ENCODE data around the gene NELL2.

Gene NELL2

DNA sequence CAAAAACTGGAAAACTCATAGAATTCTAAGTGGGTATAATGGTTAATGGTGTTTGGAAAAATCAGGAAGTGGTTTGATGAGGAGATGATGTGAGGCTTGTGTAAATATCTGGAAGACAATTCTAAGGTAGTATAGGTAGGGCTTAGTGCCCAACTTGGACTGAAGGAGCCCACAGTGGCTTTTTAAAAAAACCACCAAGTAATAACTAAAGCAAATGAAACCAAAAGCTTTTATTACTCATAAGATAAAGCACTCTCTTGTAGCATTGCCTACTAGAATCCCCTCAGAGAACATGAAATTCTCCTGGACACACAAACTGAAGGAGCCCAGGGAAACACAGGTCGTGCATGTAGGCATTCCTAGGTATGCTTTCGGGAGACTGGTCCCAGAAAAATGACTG, 324.5 kb downstream of the NELL2 start:
- TF ChIP-seq, protein P1, sequence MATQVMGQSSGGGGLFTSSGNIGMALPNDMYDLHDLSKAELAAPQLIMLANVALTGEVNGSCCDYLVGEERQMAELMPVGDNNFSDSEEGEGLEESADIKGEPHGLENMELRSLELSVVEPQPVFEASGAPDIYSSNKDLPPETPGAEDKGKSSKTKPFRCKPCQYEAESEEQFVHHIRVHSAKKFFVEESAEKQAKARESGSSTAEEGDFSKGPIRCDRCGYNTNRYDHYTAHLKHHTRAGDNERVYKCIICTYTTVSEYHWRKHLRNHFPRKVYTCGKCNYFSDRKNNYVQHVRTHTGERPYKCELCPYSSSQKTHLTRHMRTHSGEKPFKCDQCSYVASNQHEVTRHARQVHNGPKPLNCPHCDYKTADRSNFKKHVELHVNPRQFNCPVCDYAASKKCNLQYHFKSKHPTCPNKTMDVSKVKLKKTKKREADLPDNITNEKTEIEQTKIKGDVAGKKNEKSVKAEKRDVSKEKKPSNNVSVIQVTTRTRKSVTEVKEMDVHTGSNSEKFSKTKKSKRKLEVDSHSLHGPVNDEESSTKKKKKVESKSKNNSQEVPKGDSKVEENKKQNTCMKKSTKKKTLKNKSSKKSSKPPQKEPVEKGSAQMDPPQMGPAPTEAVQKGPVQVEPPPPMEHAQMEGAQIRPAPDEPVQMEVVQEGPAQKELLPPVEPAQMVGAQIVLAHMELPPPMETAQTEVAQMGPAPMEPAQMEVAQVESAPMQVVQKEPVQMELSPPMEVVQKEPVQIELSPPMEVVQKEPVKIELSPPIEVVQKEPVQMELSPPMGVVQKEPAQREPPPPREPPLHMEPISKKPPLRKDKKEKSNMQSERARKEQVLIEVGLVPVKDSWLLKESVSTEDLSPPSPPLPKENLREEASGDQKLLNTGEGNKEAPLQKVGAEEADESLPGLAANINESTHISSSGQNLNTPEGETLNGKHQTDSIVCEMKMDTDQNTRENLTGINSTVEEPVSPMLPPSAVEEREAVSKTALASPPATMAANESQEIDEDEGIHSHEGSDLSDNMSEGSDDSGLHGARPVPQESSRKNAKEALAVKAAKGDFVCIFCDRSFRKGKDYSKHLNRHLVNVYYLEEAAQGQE (IDR thresholded peaks at IDR 0.05; ENCODE audit: insufficient replicate concordance, low read depth), result no peak
- TF ChIP-seq, protein P2, sequence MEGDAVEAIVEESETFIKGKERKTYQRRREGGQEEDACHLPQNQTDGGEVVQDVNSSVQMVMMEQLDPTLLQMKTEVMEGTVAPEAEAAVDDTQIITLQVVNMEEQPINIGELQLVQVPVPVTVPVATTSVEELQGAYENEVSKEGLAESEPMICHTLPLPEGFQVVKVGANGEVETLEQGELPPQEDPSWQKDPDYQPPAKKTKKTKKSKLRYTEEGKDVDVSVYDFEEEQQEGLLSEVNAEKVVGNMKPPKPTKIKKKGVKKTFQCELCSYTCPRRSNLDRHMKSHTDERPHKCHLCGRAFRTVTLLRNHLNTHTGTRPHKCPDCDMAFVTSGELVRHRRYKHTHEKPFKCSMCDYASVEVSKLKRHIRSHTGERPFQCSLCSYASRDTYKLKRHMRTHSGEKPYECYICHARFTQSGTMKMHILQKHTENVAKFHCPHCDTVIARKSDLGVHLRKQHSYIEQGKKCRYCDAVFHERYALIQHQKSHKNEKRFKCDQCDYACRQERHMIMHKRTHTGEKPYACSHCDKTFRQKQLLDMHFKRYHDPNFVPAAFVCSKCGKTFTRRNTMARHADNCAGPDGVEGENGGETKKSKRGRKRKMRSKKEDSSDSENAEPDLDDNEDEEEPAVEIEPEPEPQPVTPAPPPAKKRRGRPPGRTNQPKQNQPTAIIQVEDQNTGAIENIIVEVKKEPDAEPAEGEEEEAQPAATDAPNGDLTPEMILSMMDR (IDR thresholded peaks at IDR 0.05; ENCODE audit: insufficient read depth, low read length), result no peak
- no peak for TF ChIP-seq GABPA (IDR thresholded peaks at IDR 0.05; ENCODE audit: low read depth)
- no peak for TF ChIP-seq POLR2AphosphoS5 (IDR thresholded peaks at IDR 0.05; ENCODE audit: low read depth)
- TF ChIP-seq SPI1 (IDR thresholded peaks at IDR 0.05; ENCODE audit: borderline replicate concordance, low read depth), result no peak
- DNase-seq (ENCODE audit: low read depth in 1 of 2, low spot score in 1 of 2), result no peak
- Histone ChIP-seq H3K27me3 (ENCODE audit: insufficient read depth, poor library complexity, severe bottlenecking) (no peaks in the 10 kb centered on the region), H3K4me3 (replicated peaks; ENCODE audit: insufficient read depth, low read length) (no peak overlapping the region), H3K27ac (replicated peaks) (no peak overlapping the region)

DNA sequence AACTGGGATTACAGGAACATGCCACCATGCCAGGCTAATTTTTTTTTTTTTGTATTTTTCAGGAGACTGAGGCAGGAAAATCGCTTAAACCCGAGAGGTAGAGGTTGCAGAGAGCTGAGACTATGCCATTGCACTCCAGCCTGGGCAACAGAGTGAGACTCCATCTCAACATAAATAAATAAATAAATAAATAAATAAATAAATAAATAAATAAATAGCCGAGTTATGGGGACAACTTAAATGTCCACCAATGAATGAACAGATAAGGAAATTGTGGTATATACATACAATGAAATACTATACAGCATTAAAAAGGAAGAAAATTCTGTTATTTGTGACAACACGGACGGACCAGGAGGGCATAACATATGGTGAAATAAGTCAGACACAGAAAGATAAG, 325.7 kb downstream of the NELL2 start:
- Histone ChIP-seq H3K27me3 (ENCODE audit: insufficient read depth, poor library complexity, severe bottlenecking) (no peaks in the 10 kb centered on the region), H3K4me3 (replicated peaks; ENCODE audit: insufficient read depth, low read length) (no peak overlapping the region), H3K27ac (replicated peaks) (no peak overlapping the region)
- no peak for DNase-seq (ENCODE audit: low read depth in 1 of 2, low spot score in 1 of 2)
- no peak for TF ChIP-seq POLR2AphosphoS5 (IDR thresholded peaks at IDR 0.05; ENCODE audit: low read depth)
- no peak for TF ChIP-seq SPI1 (IDR thresholded peaks at IDR 0.05; ENCODE audit: borderline replicate concordance, low read depth)
- no peak for TF ChIP-seq GABPA (IDR thresholded peaks at IDR 0.05; ENCODE audit: low read depth)
- TF ChIP-seq, protein P2 (IDR thresholded peaks at IDR 0.05; ENCODE audit: insufficient read depth, low read length), result no peak
- TF ChIP-seq, protein P1 (IDR thresholded peaks at IDR 0.05; ENCODE audit: insufficient replicate concordance, low read depth), result no peak

DNA sequence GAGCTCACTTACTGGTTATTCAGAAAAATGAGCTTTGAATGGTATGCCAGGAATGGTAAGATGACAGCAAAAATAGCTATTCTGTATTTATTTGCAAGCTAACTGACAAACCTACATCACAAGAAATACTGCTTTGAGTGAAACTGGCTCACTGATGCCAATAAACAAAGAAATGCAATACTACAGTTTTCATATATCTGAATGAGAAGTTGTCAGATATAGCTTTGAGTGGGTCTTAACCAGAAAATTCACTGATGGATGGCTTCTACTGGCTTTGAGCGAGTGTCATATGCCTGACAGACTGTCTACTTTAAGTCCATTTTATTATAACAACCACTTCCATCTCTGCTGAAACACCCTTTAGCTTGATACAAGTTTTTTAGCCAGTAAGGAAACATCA, 330.1 kb downstream of the NELL2 start:
- Histone ChIP-seq H3K27ac (replicated peaks) (no peak overlapping the region), H3K27me3 (ENCODE audit: insufficient read depth, poor library complexity, severe bottlenecking) (no peaks in the 10 kb centered on the region), H3K4me3 (replicated peaks; ENCODE audit: insufficient read depth, low read length) (no peak overlapping the region)
- no peak for TF ChIP-seq SPI1 (IDR thresholded peaks at IDR 0.05; ENCODE audit: borderline replicate concordance, low read depth)
- TF ChIP-seq, protein P1 (IDR thresholded peaks at IDR 0.05; ENCODE audit: insufficient replicate concordance, low read depth), result no peak
- no peak for TF ChIP-seq POLR2AphosphoS5 (IDR thresholded peaks at IDR 0.05; ENCODE audit: low read depth)
- TF ChIP-seq, protein P2 (IDR thresholded peaks at IDR 0.05; ENCODE audit: insufficient read depth, low read length), result no peak
- TF ChIP-seq GABPA (IDR thresholded peaks at IDR 0.05; ENCODE audit: low read depth), result no peak
- no peak for DNase-seq (ENCODE audit: low read depth in 1 of 2, low spot score in 1 of 2)
